Stimulated activated CD8-positive, alpha-beta memory T cell treated with anti-CD3 and anti-CD28 coated beads, Interleukin-15, amount 100 ng/mL, for 48 hours (primary cell): Measurements from ENCODE around the gene RDX.
"Not testable (repeated sequence)": the region's sequence is repeated elsewhere in the genome, so short reads cannot be mapped to it uniquely, and the experiment has no call there.

Experiments used
- DNase-seq, 2 donors: peaks; one replicate each; pipeline ENCODE4 v3.0.0-alpha.2; 2020; ENCODE audit warnings: low read depth in 2 of 2

RDX gene

GRCh38 chr11:110296226-110297075, at the start of gene RDX:
TSS of gene RDX (minus strand) at chr11:110296614. CDS start at chr11:110279692, 16,922 bp downstream.
- DNase-seq, result peak; percentile 57 to 73

- no peak for DNase-seq
Measured at GRCh38 chr11:110345743-110346142, 49.3 kb upstream of the RDX start.

- DNase-seq, result no peak
Measured at GRCh38 chr11:110340436-110340835, 44.0 kb upstream of the RDX start.

- no peak for DNase-seq
Measured at GRCh38 chr11:110339456-110340250, 43.2 kb upstream of the RDX start.

GRCh38 chr11:110338684-110339083, 42.3 kb upstream of the RDX start:
- DNase-seq, result no peak

- peak; percentile 21 to 36 for DNase-seq
Measured at GRCh38 chr11:110337570-110338193, 41.3 kb upstream of the RDX start.

- DNase-seq, result no peak
Measured at GRCh38 chr11:110336054-110336453, 39.6 kb upstream of the RDX start.

GRCh38 chr11:110335358-110335757, 38.9 kb upstream of the RDX start:
- DNase-seq, result no peak

- no peak for DNase-seq
Measured at GRCh38 chr11:110331626-110332025, 35.2 kb upstream of the RDX start.

GRCh38 chr11:110329445-110329844, 33.0 kb upstream of the RDX start:
- DNase-seq, result no peak

GRCh38 chr11:110327508-110327907, 31.1 kb upstream of the RDX start:
- DNase-seq, result no peak

GRCh38 chr11:110323786-110324185, 27.4 kb upstream of the RDX start:
- DNase-seq, result no peak

- no peak for DNase-seq
Measured at GRCh38 chr11:110319501-110319900, 23.1 kb upstream of the RDX start.

GRCh38 chr11:110318638-110319404, 22.4 kb upstream of the RDX start:
- DNase-seq, result no peak

GRCh38 chr11:110317516-110317932, 21.1 kb upstream of the RDX start:
- DNase-seq, result no peak

- DNase-seq, result no peak
Measured at GRCh38 chr11:110314366-110315095, 18.1 kb upstream of the RDX start.

GRCh38 chr11:110312670-110313069, 16.3 kb upstream of the RDX start:
- no peak for DNase-seq

GRCh38 chr11:110311783-110312579, 15.6 kb upstream of the RDX start:
- DNase-seq, result no peak

GRCh38 chr11:110308071-110308470, 11.7 kb upstream of the RDX start:
- DNase-seq, result no peak

GRCh38 chr11:110306019-110306388, 9.6 kb upstream of the RDX start:
- DNase-seq, result not testable (repeated sequence)
